Measurements from ENCODE around the gene RPTOR.

GRCh38 chr17:80676096-80676466 lies 131.4 kb downstream of the RPTOR start:
- TF ChIP-seq CTCF (IDR thresholded peaks at IDR 0.05) (no peak), POLR2A (IDR thresholded peaks at IDR 0.05) (no peak)
